MG63 (cell line): ENCODE data around the gene TRPM2. TPM values are rescaled to one million over a fixed set of nuclear protein-coding genes. Genes with fewer than 3 reads are reported as not detected.

Experiments
- DNase-seq: peaks from one replicate; pipeline ENCODE4 v3.0.0-alpha.2; 2020
- H3K27me3 ChIP-seq: fragments of 250-450 bp; sonication (Bioruptor Pico); 2 replicates; pipeline ENCODE4 v1.5.1; 2020; ENCODE audit warnings: mild to moderate bottlenecking, moderate library complexity
- H3K36me3 ChIP-seq: fragments of 250-450 bp; sonication (Bioruptor Pico); 2 replicates; pipeline ENCODE4 v1.5.1; 2020; ENCODE audit warnings: mild to moderate bottlenecking, moderate library complexity
- H3K4me3 ChIP-seq: fragments of 250-450 bp; sonication (Bioruptor Pico); 2 replicates; pipeline ENCODE4 v1.5.1; 2020; ENCODE audit warnings: mild to moderate bottlenecking, moderate library complexity
- H3K9me3 ChIP-seq: fragments of 250-450 bp; sonication (Bioruptor Pico); 2 replicates; pipeline ENCODE4 v1.5.1; 2020; ENCODE audit warnings: mild to moderate bottlenecking, moderate library complexity
- total RNA-seq: library from RNA; depleted of rRNA; stranded (reverse); fragments of >200 nt; shearing (Covaris generic); gene quantifications from 2 replicates; pipeline ENCODE4 v1.2.3, GENCODE V29; 2014; ENCODE audit warnings: low replicate concordance

TRPM2 gene
- total RNA-seq, 1 experiment from 2014 or later: 0.13 TPM

GRCh38 chr21:44458971-44459711, 105.7 kb downstream of the TRPM2 start:
- Histone ChIP-seq H3K4me3 (no peak overlapping the region), H3K36me3 (no peaks in the 10 kb centered on the region), H3K9me3 (peaks cover 7% of the 10 kb centered on the region), H3K27me3 (peaks cover 7% of the 10 kb centered on the region)
- DNase-seq: no peak

DNA sequence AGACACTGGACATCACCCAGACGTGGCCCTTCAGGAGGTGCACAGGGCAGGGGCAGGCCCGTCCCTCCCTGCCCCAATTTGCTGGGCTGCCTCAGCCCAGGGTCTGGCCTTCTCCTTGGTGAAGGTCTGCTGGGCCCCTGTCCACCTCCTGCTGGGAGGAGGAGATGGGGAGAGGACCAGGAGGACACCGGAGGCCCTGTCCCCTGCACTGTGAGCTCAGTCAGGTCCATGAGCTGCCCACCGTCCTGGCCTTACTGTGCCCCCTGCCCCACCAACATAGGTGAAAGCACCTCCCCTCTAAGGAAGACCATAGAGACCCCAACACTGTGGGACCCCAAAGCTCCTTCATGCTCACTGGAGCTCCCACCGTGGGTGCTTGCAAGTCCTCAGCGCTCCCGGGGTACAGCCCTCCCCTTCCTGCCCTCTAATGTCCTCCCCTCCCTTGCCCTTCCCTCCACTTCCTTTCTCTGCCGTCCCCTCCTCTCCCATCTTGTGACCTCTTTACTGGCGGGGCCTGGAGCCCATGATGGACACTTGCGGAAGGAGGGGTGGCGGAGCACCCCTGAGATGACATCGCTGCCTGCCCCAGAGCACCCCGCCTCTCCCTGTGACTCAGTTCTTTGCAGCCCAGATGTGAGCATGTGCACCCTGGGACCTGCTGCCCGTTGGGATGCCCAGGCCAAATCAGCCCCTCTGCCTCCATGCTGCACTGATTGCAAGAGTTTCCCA, 106.5 kb downstream of the TRPM2 start:
- Histone ChIP-seq H3K36me3 (no peaks in the 10 kb centered on the region), H3K27me3 (no peaks in the 10 kb centered on the region), H3K4me3 (no peak overlapping the region), H3K9me3 (no peaks in the 10 kb centered on the region)
- DNase-seq: no peak

DNA sequence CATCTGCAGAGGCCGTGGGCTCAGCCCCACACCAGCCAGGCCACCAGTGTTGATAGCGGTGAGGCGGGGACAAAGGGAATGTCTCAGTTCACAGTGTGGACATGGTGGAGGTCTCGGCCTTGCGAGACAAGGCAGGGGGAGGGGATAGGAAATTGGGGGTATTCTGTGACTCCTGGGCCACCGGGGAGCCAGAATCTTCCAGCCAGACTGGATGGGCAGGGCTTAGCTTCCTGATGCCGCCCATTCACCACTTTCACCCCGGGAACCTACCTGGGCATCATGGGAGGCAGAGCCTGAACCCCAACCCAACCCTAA, 107.0 kb downstream of the TRPM2 start:
- Histone ChIP-seq H3K36me3 (no peaks in the 10 kb centered on the region), H3K9me3 (no peaks in the 10 kb centered on the region)
- no peak for DNase-seq

GRCh38 chr21:44461005-44461404, 107.6 kb downstream of the TRPM2 start:
- no peak for DNase-seq
- no peak overlapping the region for H3K4me3 ChIP-seq
- no peaks in the 10 kb centered on the region for H3K27me3 ChIP-seq
- H3K9me3 ChIP-seq: no peaks in the 10 kb centered on the region
- H3K36me3 ChIP-seq: no peaks in the 10 kb centered on the region

More for the DNA sequence above, 107.0 kb downstream of the TRPM2 start:
- no peaks in the 10 kb centered on the region for H3K27me3 ChIP-seq
- no peak overlapping the region for H3K4me3 ChIP-seq

GRCh38 chr21:44461464-44462001, 108.1 kb downstream of the TRPM2 start:
- Histone ChIP-seq H3K9me3 (no peaks in the 10 kb centered on the region), H3K36me3 (no peaks in the 10 kb centered on the region), H3K4me3 (no peak overlapping the region), H3K27me3 (no peaks in the 10 kb centered on the region)
- DNase-seq: no peak

DNA sequence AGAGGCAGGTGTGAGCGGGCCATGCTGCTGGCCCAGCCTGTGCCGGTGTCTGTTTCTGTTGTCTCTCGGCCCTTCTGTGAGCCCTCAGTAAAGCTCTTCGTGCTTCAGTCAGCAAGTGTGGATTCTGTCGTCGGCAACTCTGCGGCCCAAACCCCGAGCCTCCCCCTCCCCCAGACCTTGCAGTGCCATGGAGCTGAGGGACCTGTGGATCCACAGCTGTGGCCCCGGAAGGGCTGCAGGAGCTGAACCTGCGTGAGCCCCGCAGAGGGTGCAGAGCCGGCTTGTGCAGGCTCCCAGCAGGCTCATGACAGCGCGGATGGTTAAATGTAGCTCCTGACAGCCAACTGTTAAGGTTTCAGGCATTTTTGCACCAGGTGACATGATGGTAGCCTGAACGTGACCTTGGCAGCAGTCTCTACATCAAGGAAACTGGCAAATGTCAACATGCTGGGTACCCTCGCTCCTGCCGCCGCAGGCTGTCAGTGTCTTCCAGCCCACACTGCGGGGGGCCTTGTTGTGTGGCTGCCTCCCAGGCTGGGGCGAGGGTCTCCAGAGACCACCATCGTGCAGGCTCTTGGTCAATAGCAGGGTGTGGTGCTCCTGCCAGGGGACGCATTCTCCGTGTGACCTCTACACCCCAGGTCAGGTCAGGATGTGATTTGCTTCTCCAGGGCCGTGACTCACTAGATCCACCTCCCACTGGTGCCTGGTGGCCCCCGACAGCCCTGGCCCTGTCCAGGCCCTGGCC, 108.8 kb downstream of the TRPM2 start:
- Histone ChIP-seq H3K36me3 (no peaks in the 10 kb centered on the region), H3K27me3 (no peaks in the 10 kb centered on the region), H3K9me3 (no peaks in the 10 kb centered on the region), H3K4me3 (no peak overlapping the region)
- DNase-seq: no peak

- H3K27me3 ChIP-seq: no peaks in the 10 kb centered on the region
- no peaks in the 10 kb centered on the region for H3K9me3 ChIP-seq
- H3K4me3 ChIP-seq: no peak overlapping the region
- no peak for DNase-seq
- no peaks in the 10 kb centered on the region for H3K36me3 ChIP-seq
These were observed 109.4 kb downstream of the TRPM2 start for GRCh38 chr21:44462834-44463200.

DNA sequence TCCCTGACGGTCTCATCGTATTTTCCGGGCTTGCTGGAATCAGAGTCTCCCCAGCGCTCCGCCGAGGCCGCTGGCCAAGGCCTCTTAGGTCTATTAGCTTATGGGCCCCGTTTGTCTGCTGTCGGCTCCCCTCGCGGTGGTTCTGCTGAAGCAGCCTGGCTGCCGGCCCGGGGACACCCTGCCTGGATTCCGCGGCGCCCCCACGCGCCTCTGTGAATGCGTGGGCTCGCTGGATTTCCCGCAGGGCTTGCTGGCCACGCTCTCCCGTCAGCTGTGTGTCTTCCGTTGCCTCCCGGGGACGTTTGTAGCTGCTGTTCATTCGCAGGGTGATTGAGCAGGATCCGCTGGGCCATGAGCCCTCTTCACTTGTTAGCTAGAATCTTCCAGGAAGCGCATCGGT, 110.3 kb downstream of the TRPM2 start:
- Histone ChIP-seq H3K36me3 (no peaks in the 10 kb centered on the region), H3K27me3 (no peaks in the 10 kb centered on the region), H3K4me3 (no peak overlapping the region), H3K9me3 (no peaks in the 10 kb centered on the region)
- DNase-seq: no peak

- Histone ChIP-seq H3K27me3 (no peaks in the 10 kb centered on the region), H3K36me3 (no peaks in the 10 kb centered on the region), H3K4me3 (no peak overlapping the region), H3K9me3 (no peaks in the 10 kb centered on the region)
- no peak for DNase-seq
These were observed 110.9 kb downstream of the TRPM2 start for GRCh38 chr21:44464351-44464750.

DNA sequence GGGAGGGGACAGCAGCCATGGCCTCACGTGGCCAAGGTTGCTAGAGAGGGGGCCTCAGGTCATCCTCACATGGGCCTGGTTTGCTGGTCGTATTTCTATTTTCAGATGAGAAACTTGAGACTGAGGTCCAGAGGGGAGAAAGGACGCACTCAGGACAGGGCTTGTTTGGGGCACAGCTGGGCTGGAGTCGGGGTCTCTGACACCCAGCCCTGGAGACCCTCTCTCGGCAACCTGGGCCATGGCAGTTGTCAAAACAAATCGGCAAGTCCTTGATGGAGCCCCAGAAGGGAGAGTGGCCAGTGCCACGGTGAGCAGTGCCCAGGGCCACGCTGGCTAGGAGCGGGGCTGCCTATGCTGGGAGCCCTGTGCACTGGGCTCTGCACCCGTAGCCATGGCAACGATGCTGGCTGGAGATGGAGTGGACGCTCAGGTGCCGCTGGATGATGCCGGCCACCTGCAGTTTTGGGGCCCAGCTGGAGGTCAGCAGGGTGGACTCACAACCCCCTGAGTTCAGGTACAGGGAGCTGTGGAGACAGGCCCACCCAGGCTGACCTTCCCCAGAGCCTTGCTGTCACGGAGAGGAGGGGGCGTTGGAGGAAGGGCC, 113.0 kb downstream of the TRPM2 start:
- H3K36me3 ChIP-seq: no peaks in the 10 kb centered on the region
- no peak for DNase-seq
- H3K27me3 ChIP-seq: peaks cover 3% of the 10 kb centered on the region; the same call in 1 of the 2 replicates
- H3K4me3 ChIP-seq: no peak overlapping the region
- no peaks in the 10 kb centered on the region for H3K9me3 ChIP-seq

GRCh38 chr21:44466996-44467858, 113.8 kb downstream of the TRPM2 start:
- Histone ChIP-seq H3K27me3 (peaks cover 7% of the 10 kb centered on the region; the same call in 1 of the 2 replicates), H3K4me3 (no peak overlapping the region), H3K9me3 (no peaks in the 10 kb centered on the region), H3K36me3 (no peaks in the 10 kb centered on the region)
- DNase-seq: no peak

DNA sequence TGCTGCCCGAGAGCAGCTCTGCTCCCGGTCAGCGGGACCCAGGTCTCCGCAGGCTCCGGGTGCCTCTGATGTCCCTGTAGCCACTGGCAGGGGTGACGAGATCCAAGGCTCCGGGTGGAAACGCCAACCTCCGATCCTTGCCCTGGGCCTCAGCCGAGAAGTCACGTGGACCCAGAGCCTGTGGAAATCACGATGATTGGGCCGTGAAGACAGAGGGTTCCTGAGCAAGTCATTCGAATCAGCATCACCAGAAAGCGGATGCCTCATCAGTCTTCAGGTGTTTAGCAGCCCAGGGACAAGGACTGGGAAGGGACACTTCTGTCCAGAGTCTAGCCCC, 114.4 kb downstream of the TRPM2 start:
- Histone ChIP-seq H3K4me3 (no peak overlapping the region), H3K27me3 (peaks cover 7% of the 10 kb centered on the region; the same call in 1 of the 2 replicates), H3K36me3 (no peaks in the 10 kb centered on the region), H3K9me3 (no peaks in the 10 kb centered on the region)
- DNase-seq: no peak

DNA sequence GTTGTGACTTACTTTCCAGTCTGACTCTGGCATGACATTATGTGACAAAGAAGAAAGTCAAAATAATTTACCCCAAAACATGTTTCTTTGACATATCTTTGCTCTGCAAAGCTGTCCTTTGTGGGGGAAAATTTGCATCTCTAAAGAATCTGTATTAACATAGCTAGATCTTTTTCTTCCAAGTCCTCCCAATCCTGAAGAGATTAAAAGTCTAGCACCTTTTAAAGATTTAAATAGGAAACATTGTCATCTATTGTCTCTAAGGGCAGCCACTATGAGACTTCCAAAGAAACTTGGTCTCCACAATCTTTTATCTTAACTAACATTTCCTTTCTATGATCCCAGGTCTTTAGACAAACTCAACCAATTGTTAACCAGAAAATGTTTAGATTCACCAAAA, 117.9 kb downstream of the TRPM2 start:
- H3K9me3 ChIP-seq: no peaks in the 10 kb centered on the region
- no peak for DNase-seq
- peaks cover 11% of the 10 kb centered on the region for H3K27me3 ChIP-seq
- H3K4me3 ChIP-seq: no peak overlapping the region
- H3K36me3 ChIP-seq: no peaks in the 10 kb centered on the region

DNA sequence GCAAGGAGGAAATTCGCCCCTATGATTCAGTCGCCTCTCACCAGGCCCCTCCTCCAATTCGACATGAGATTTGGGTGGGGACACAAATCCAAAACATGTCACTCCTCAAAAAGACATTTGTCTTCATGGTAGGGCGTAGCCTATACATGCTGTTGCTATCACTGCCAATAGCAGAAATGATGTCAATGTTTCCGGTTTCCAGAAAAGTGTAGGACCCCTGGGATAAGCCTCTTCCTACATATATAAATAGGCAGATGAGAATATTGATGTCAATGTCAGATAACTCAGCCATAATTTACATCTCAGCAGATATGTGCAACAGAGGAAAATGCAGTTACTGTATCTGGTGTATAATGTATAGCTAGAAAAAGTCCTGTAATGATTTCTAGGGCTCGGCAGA, 118.6 kb downstream of the TRPM2 start:
- Histone ChIP-seq H3K9me3 (no peaks in the 10 kb centered on the region), H3K4me3 (no peak overlapping the region), H3K27me3 (peaks cover 11% of the 10 kb centered on the region), H3K36me3 (no peaks in the 10 kb centered on the region)
- DNase-seq: no peak

DNA sequence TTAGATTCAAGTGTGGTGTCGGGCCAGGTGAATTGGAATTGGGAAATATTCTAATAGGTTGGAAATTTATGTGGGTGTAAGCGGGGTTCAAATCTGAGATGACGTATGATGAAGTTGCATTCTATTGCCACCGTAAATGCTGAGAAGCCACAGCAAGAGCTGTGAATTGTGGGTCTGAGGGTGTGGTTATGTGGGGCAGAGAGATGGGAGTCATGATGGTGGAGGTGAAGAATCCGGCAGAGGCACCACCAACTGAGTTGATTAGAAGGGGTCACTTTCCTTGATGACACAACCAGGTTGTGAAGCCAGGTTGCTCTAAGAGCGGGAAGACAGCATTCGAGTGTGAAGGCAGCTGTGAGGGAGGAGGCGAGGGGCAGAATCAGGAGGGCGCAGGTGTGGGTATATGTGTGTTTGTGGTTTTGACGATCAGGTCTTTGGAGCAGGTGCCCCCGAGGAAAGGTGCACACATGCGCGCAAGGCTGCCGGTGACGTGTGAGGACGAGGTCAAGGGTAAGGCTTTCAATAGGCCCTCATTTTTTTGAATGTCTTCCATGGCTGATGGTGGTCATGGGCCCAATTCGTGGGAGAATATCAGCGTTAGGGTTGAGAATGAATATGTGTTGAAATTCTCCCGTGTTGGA, 120.6 kb downstream of the TRPM2 start:
- peaks cover 11% of the 10 kb centered on the region for H3K27me3 ChIP-seq
- H3K9me3 ChIP-seq: no peaks in the 10 kb centered on the region
- no peak for DNase-seq
- no peaks in the 10 kb centered on the region for H3K36me3 ChIP-seq
- H3K4me3 ChIP-seq: no peak overlapping the region
